Left lung (tissue), 10 donors: ENCODE results near the gene MCAT. TPM values are rescaled to one million over a fixed set of nuclear protein-coding genes. Genes with fewer than 3 reads are reported as not detected.

Source experiments
- ATAC-seq: fragments of 200-7000 bp; cut with Tn5 transposase; one replicate; pipeline ENCODE4 v1.9.1; 2020; ENCODE audit warnings: moderate library complexity
- DNase-seq, 4 donors: peaks; one replicate each; pipeline ENCODE4 v3.0.0-alpha.2; 2013 to 2020
- H3K27ac ChIP-seq, 2 donors: fragments of 200-600 bp; sonication (generic) in 1 of 2; one replicate each; pipeline versions ENCODE4 v1.5.0 to v1.8.0; 2020 to 2021
- H3K27me3 ChIP-seq, 2 donors: fragments of 200-600 bp; sonication (generic) in 1 of 2; one replicate each; pipeline versions ENCODE4 v1.5.0 to v1.8.0; 2020 to 2021
- H3K36me3 ChIP-seq, 2 donors: fragments of 200-600 bp; sonication (generic) in 1 of 2; one replicate each; pipeline versions ENCODE4 v1.5.0 to v1.8.0; 2020 to 2021
- H3K4me1 ChIP-seq, 2 donors: fragments of 200-600 bp; one replicate each; pipeline ENCODE4 v1.8.0; 2021
- H3K4me3 ChIP-seq, 2 donors: fragments of 200-600 bp; sonication (generic) in 1 of 2; one replicate each; pipeline versions ENCODE4 v1.5.0 to v1.8.0; 2020 to 2021; ENCODE audit warnings: mild to moderate bottlenecking in 1 of 2
- H3K9me3 ChIP-seq, 2 donors: fragments of 200-600 bp; sonication (generic) in 1 of 2; one replicate each; pipeline versions ENCODE4 v1.5.0 to v1.8.0; 2020 to 2021
- CTCF ChIP-seq, 2 donors: fragments of 200-600 bp; sonication (generic) in 1 of 2; IDR thresholded peaks; one replicate each; pipeline versions ENCODE4 v1.5.0 to v1.8.0; 2021; ENCODE audit warnings: antibody characterized with exemption in 2 of 2
- intact Hi-C, 2 donors: fragments of 100-400 bp; cut with DNase I; formaldehyde crosslinking; loops; one replicate each; pipeline versions ENCODE4 v1.11.2 to v1.14.2; 2022
- polyA plus RNA-seq, 6 donors: library from polyadenylated mRNA; unstranded; fragments of 120-200 nt; gene quantifications; one replicate each; pipeline ENCODE4 v1.2.1, GENCODE V29; 2013; ENCODE audit not compliant: insufficient read length in 6 of 6
- total RNA-seq, 2 donors: library from RNA; stranded (reverse); fragmentation: NEBNext Ultra II Directional; extraction: Animal tissue kit (Norgen Biotek cat#: 25700); gene quantifications; one replicate each; pipeline ENCODE4 v1.2.1, GENCODE V29; 2021
- donor health status: DM: no; HTN: yes; CAD: no.
- donor health status: DM: no; HTN: no; CAD: no.

MCAT gene
- total and polyA plus RNA-seq, 8 donors: 12.2 to 16.6 (median 15.4) TPM

DNA sequence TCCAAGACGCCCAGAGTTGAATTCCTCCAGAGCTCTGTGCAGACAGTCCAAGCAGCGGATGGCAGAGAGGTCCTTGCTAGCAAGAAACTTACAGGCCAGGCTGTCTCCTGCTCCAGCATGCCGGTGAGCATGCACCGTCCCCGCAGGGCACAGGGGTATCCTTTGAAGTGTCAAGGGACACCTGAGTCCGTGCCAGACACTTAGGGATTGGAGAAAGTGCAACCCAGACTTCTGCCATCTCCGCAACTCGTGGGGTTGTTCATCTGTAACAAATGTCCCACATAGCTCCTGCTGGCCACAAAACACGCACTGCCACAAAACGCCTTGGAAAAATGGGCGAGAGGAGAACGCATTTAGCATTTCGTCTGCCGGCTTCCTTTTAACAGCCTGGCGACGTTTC lies 21.4 kb upstream of the MCAT start:
- Histone ChIP-seq H3K36me3 (peaks cover 0 to 79% of the 10 kb centered on the region in 2 donors), H3K4me3 (no peak overlapping the region), H3K27me3 (no peaks in the 10 kb centered on the region), H3K9me3 (no peaks in the 10 kb centered on the region), H3K27ac (no peak overlapping the region), H3K4me1 (peaks cover 4 to 40% of the 10 kb centered on the region in 2 donors)
- ATAC-seq (no peak), DNase-seq (no peak)
- intact Hi-C loops: no loop called here
- no peak for TF ChIP-seq CTCF (IDR thresholded peaks at IDR 0.05)

GRCh38 chr22:43163241-43163795 lies 20.1 kb upstream of the MCAT start:
- H3K36me3 ChIP-seq: peaks cover 0 to 78% of the 10 kb centered on the region in 2 donors
- no peaks in the 10 kb centered on the region for H3K27me3 ChIP-seq
- intact Hi-C loops: no loop called here
- no peaks in the 10 kb centered on the region for H3K9me3 ChIP-seq
- DNase-seq (no peak), ATAC-seq (no peak)
- H3K27ac ChIP-seq: peak overlapping the region in 1 of 2 donors; percentile 34
- TF ChIP-seq CTCF (IDR thresholded peaks at IDR 0.05): no peak
- peaks cover 4 to 52% of the 10 kb centered on the region in 2 donors for H3K4me1 ChIP-seq
- no peak overlapping the region for H3K4me3 ChIP-seq

- H3K4me1 ChIP-seq: peaks cover 4 to 60% of the 10 kb centered on the region in 2 donors
- no peak for DNase-seq
- H3K4me3 ChIP-seq: no peak overlapping the region
- peaks cover 0 to 71% of the 10 kb centered on the region in 2 donors for H3K36me3 ChIP-seq
- TF ChIP-seq CTCF (IDR thresholded peaks at IDR 0.05): no peak
- no peak for ATAC-seq
- H3K27ac ChIP-seq: no peak overlapping the region
- no peaks in the 10 kb centered on the region for H3K9me3 ChIP-seq
- intact Hi-C loops: no loop called here
- no peaks in the 10 kb centered on the region for H3K27me3 ChIP-seq
Measured at GRCh38 chr22:43162412-43163150, 19.4 kb upstream of the MCAT start.

DNA sequence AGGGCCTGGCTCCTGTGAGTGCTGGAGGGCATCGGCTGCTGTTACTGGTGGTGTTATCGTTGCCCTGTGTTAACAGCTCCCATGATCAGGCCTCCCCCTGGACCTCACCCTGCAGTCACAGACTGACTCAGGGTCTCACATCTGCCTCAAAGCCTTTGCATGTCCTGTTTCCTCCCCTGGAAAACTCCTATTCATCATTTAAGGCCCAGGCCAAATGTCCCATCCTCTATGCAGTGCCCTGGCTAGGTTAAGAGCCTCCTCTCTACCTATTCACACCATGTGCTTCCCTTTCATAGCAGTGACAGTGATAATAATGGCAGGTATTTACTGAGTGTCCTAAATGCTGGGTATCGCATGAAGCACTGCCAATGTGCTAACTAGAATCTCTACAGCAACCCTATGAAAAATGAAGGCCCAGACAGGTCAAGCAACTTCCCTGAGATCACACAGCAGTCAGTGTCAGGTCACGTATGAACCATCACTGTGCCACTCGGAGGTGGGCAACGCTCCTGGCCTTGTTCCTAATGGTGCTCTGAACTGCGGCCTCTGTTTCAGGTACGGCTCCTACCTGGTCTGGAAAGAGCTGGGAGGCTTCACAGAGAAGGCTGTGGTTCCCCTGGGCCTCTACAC lies 17.4 kb upstream of the MCAT start:
- H3K4me1 ChIP-seq: peaks cover 4 to 77% of the 10 kb centered on the region in 2 donors
- peaks cover 0 to 68% of the 10 kb centered on the region in 2 donors for H3K36me3 ChIP-seq
- ATAC-seq (no peak), DNase-seq (no peak)
- no peak overlapping the region for H3K4me3 ChIP-seq
- no peaks in the 10 kb centered on the region for H3K9me3 ChIP-seq
- no peak for TF ChIP-seq CTCF (IDR thresholded peaks at IDR 0.05)
- no peak overlapping the region for H3K27ac ChIP-seq
- intact Hi-C loops: no loop called here
- H3K27me3 ChIP-seq: no peaks in the 10 kb centered on the region

GRCh38 chr22:43159484-43160178 lies 16.4 kb upstream of the MCAT start:
- ATAC-seq: peak; percentile 28
- H3K27me3 ChIP-seq: no peaks in the 10 kb centered on the region
- no peak overlapping the region for H3K4me3 ChIP-seq
- H3K27ac ChIP-seq: no peak overlapping the region
- no peaks in the 10 kb centered on the region for H3K9me3 ChIP-seq
- H3K36me3 ChIP-seq: peaks cover 0 to 72% of the 10 kb centered on the region in 2 donors
- intact Hi-C loops: no loop called here
- no peak for DNase-seq
- TF ChIP-seq CTCF (IDR thresholded peaks at IDR 0.05): peak in 1 of 2 donors; percentile 25
- peaks cover 4 to 84% of the 10 kb centered on the region in 2 donors for H3K4me1 ChIP-seq
